NCI-H748 (cell line): ENCODE results near the gene SFRP2.

Experiments
- DNase-seq: peaks from one replicate; lab custom pipeline; 2025; ENCODE audit not compliant: unreplicated experiment; lab: John Stamatoyannopoulos, UW

SFRP2 gene

DNA sequence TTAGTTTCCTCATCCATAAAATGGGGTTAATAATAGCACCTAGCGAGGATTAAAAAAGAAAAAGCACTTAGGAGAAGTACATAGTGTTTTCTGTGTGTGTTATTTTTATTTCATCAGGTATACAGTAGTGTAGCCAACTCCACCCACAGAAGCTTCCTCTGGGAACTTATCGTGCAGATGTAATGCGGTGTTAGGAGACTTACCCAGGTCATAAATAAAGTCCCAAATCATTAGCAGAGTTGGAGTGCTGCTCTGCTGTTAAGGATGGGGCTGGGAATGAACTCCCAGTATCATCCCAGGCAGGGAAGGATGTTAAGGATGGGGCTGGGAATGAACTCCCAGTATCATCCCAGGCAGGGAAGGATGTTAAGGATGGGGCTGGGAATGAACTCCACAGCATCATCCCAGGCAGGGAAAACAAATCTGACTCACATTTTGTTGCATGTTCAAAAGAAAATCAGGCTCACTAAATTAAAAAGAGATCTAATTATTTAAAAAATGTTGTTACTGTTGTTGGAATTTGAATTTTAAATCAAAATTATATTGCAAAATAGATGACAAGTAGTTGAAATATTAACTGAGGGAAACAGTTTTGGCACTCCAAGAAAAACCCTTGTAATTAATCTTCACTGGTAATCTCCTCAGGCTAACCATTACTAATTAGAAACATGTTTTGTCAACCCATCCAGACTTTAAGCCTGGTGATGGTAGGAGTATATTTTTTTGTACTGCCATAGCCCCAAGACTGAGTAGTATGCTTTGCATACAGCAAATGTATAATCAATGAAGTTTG, 10.2 kb upstream of the SFRP2 start:
- no peak for DNase-seq

DNA sequence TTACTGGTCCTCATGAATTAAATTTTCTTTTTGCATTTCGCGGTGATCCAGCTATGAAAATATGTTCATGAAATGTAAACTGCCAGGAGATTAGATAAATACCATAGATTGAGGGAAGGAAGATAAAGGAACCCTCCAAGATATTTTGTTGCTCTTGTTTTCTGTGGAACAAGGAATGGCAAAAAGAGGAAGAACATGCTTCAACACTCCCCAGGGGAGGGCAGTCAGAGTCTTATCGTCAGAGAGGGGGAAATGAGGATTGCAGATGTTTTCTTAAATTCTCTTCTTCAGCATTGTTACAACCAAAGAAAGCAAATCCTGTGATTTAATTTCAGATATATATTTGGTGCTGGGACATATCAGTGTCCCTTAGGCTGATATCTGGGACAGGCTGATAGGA, 9.5 kb upstream of the SFRP2 start:
- DNase-seq = no peak

DNA sequence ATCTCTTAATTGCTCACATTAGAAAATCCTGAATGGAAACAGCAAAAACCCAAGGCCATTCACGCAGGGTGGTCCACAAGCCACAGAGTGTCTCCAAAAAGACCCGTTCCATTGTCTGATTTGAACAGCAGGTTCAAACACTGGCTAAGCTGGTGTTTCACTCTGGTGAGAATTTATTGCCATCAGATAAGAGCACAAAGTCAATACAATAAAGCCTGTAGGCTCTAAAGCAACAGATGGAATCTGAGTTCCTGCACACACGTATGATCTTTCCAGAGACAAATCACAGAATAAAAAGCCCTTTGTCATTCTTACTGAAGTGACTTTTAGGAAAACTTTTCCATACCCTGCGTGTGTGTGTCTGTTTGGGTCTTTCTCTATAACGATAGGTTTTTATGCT, 5.1 kb upstream of the SFRP2 start:
- DNase-seq = no peak

DNA sequence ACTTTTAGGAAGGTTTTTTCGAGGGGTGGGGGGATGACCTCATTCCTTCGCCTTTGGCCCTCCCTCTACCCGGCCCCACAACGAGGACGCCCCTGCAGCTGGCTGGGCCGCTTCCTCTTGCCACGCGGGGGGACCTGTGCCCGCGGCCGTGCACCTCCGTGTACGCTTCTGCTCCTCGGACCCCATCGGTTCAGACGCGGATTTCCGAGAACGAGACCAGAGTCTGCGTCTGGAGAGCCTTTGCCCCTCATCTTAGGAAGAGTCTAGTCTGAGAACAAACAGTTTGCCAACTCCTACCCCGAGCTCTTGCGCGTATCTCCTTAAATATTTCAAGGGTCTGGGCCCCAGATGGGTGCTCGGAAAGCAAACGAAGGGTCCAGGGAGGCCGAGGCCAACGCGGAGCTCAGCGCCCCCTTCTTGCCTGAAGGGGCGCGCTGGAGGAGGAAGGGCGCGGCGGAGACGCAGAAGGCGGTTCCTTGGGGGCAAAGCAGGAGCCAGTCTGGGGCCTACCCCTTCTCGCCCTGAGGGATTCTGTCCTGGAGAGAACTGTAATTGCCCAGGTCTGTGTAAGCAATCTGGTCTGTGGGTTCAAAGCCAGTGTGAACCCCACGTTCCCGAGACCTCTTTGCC, 3.9 kb upstream of the SFRP2 start:
- DNase-seq = no peak

- no peak for DNase-seq
Measured at GRCh38 chr4:153791746-153792617, 3.1 kb upstream of the SFRP2 start.

GRCh38 chr4:153790962-153791551, 2.2 kb upstream of the SFRP2 start:
- peak; percentile 48 for DNase-seq

- DNase-seq = no peak
Measured at GRCh38 chr4:153790500-153790865, 1.6 kb upstream of the SFRP2 start.

- DNase-seq = no peak
Measured at GRCh38 chr4:153789741-153790499, 1.0 kb upstream of the SFRP2 start.

- DNase-seq = no peak
Measured at GRCh38 chr4:153788051-153788412, 851 bp downstream of the SFRP2 start.

DNA sequence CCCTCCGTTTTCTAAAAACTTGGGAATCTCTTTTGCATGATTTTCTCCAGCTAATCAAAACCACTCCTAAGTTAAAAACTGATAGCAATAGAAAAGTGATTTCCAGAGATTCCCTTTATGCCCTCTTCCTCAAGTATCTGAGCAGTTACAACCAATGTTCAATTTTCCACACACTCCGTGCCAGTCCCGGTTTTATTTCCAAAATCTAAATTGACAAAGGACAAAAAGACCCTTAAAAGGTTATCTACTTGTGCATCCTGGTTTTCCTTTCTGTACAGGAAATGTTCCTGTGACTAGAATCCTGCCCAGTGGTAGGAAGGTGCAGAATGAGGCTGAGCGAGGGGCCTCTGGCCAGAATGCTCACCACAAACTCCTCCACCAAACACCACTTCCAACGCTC, 1.3 kb downstream of the SFRP2 start:
- no peak for DNase-seq

- no peak for DNase-seq
Measured at GRCh38 chr4:153787061-153787560, 1.8 kb downstream of the SFRP2 start.

DNA sequence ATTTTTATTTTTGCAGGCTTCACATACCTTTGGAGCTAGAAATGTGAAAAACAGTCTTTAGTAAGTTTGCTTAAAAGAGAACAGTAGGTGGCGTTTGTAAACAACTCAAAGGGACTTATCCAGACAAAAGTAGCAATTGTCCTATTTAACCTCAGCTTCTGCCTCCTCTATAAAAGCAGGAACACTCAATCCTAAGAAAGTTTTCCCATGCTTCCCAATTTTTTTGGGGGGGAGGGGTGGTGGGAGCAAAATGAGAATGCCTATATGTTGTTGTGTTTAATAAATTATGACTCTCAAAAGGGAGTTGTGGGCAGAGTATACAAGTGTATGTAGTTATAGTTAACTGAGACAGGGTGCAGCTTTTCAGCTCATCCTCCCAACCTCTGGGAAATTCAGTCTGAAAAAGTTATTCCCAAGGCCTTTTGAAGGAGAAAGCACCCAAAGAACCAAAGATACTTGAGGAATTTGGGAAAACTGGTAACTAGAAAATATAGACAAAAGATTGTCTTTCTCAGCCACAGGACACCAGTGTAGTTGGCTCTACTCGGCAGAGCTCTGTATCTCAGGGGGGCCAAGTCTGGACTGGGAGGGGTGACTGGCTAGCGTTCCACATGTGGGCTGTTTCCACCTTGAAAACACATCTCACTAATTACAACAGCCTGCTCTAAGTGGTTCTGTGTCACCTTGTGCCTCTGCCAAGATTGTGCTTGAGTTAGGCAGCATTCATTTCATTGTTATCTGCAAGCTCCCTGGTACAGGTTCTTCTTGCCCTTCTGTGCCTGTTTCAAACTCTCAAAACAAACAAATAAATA, 2.8 kb downstream of the SFRP2 start:
- peak; percentile 7 for DNase-seq

DNA sequence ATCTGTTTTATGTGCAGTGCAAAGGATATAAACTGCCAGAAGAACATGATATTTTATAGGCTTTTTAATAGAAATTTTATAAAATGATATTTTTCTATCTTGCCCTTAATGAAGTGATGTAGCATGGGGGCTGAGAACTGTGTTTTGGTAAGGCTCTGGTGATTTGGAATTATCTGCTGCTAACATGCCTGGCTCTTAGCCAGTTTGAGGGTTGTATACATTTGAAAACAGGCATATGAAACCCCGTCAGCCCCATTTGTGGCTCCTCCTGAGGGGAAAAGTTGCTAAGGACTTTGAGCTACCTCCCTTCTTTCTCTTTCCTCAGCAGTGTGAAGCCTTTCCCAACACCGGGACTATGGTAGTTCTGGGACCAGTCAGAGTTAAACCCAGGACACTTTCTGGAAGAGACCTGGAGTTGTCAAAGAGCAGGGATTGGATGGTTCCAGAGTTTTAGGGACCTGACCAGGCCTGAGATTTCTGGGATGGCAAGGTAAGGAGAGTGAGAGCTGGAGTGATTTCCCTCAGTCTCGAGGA, 4.7 kb downstream of the SFRP2 start:
- DNase-seq = no peak

DNA sequence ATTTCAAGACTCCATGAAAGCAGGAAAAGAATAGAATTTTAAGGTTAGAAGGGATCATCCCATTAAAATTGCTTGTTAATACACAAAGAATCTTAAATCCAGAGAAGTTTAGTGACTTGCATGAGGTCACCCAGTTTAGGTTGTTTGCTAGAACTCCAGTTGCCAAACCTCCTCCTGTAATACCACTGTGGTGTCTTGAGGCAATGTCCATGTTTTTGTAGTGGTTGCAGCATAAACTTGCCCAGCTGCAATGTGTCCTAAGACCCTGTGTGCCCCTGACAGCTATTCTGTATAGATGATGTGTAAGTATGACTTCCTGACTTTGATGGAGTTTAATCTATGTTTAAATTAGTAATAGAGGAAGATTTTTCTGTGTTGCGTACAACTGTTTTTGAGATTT, 6.3 kb downstream of the SFRP2 start:
- no peak for DNase-seq

GRCh38 chr4:153781717-153782416, 7.0 kb downstream of the SFRP2 start:
- no peak for DNase-seq

GRCh38 chr4:153781280-153781679, 7.6 kb downstream of the SFRP2 start:
- DNase-seq = no peak

DNA sequence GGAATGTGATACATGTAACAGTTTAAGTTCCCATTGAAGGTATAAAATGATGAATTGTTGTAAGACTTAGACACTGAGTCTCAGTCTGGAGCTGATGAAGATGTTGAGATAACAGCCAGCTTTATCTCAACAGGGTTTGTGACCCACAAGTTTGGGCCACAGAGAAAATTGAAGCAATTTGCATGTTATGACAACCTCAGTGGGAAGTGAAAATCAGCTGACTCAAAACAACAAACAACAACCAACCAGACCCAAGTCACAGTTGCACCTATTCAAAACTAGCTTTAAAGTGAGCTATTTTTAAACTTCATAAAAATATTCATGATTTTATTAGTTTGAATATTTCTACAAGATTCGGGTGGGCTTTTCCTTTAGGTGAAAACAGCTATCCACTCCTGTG, 8.0 kb downstream of the SFRP2 start:
- no peak for DNase-seq

DNA sequence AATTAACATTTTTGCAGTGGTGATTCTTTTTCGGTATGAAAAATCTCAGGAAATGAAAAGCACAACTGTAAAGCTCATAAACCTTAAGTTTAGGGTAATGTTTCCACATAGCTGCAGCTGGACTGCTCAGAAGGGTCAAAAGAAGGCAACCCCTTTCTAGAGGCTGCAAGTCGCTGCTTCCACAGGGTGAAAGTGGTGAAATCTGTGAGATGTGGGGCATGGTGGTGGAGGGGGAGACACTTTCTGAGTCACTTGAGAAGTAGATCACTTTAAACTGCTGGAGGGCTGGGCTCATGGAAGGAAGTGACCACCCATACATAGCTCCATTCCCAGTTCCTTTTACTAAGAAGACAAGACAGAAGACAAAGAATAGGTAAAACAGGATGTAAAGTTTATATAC, 8.7 kb downstream of the SFRP2 start:
- no peak for DNase-seq

GRCh38 chr4:153778383-153778782, 10.5 kb downstream of the SFRP2 start:
- DNase-seq = no peak
